ENCODE measurements around the gene ZWILCH. TPM values are rescaled to one million over a fixed set of nuclear protein-coding genes. Genes with fewer than 3 reads are reported as not detected.

ZWILCH gene
- total RNA-seq, 1 donor from 2014 or later, result 23.3 TPM

- Mint-ChIP-seq H3K4me3 (ENCODE audit: low read depth) (no peak overlapping the region), H3K27me3 (peaks cover 23% of the 10 kb centered on the region), H3K27ac (no peak overlapping the region), H3K36me3 (ENCODE audit: insufficient read depth) (no peaks in the 10 kb centered on the region), H3K4me1 (ENCODE audit: low read depth) (peaks cover 17% of the 10 kb centered on the region), H3K9me3 (ENCODE audit: low read depth) (no peaks in the 10 kb centered on the region)
- DNase-seq (ENCODE audit: low spot score, unreplicated experiment), result no peak
- TF ChIP-seq CTCF (IDR thresholded peaks at IDR 0.05; ENCODE audit: unreplicated experiment), result no peak
Measured at GRCh38 chr15:66595332-66595731, 90.2 kb downstream of the ZWILCH start.

DNA sequence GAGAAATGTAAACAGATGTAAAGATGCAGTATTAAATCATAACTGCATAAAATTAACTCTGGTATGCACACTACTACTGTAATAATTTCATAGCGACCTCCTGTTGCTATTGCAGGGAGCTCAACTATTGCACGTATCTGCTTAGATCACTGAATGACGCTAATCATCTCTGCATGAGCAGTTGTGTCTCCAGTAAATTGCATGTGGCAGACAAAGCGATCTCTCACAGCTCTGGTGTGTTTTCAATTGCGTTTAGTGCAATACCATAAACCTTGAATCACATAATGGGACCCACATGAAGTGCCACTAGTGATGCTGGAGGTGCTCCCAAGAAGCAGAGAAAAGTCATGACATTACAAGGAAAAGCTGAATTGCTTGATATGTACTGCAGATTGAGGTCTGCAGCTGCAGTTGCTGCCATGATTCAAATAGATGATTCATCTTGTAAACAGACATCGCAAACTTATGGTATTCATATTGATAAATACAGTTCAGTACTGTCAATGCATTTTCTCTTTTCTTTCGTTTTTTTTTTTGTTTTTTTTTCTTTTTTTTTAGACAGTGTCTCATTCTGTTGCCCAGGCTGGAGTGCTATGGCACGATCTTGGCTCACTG is 90.9 kb downstream of the ZWILCH start:
- H3K27ac Mint-ChIP-seq, result no peak overlapping the region
- H3K4me1 Mint-ChIP-seq (ENCODE audit: low read depth), result peaks cover 10% of the 10 kb centered on the region
- H3K27me3 Mint-ChIP-seq, result peaks cover 24% of the 10 kb centered on the region
- H3K4me3 Mint-ChIP-seq (ENCODE audit: low read depth), result no peak overlapping the region
- no peak for TF ChIP-seq CTCF (IDR thresholded peaks at IDR 0.05; ENCODE audit: unreplicated experiment)
- H3K36me3 Mint-ChIP-seq (ENCODE audit: insufficient read depth), result no peaks in the 10 kb centered on the region
- DNase-seq (ENCODE audit: low spot score, unreplicated experiment), result no peak
- no peaks in the 10 kb centered on the region for H3K9me3 Mint-ChIP-seq (ENCODE audit: low read depth)

- no peak overlapping the region for H3K4me3 Mint-ChIP-seq (ENCODE audit: low read depth)
Measured at GRCh38 chr15:66598095-66598815, 93.1 kb downstream of the ZWILCH start.

More at GRCh38 chr15:66598095-66598815, 93.1 kb downstream of the ZWILCH start:
- Mint-ChIP-seq H3K27ac (no peak overlapping the region), H3K4me1 (ENCODE audit: low read depth) (peaks cover under 1% of the 10 kb centered on the region), H3K36me3 (ENCODE audit: insufficient read depth) (no peaks in the 10 kb centered on the region), H3K27me3 (peaks cover 31% of the 10 kb centered on the region), H3K9me3 (ENCODE audit: low read depth) (no peaks in the 10 kb centered on the region)
- no peak for TF ChIP-seq CTCF (IDR thresholded peaks at IDR 0.05; ENCODE audit: unreplicated experiment)
- DNase-seq (ENCODE audit: low spot score, unreplicated experiment), result no peak

Small RNA genes within 50 kb of the gene (microRNA-seq; reads per million reads assigned to microRNA genes)
- not detected for gene MIR4512 (ENCODE audit: borderline number of aligned reads, unreplicated experiment)

Other genes starting within 250 kb of the ZWILCH start
- gene DIS3L, start 211.8 kb upstream of the ZWILCH start, total RNA-seq, result 51.1 and 53.7 TPM in 2 replicates
- 10.1 and 11.0 TPM in 2 replicates for gene TIPIN, start 148.6 kb upstream of the ZWILCH start, total RNA-seq
- 28.6 TPM in 2 replicates for gene MAP2K1, start 118.4 kb upstream of the ZWILCH start, total RNA-seq
- 25.2 and 25.9 TPM in 2 replicates for gene SNAPC5, start 7.6 kb upstream of the ZWILCH start, total RNA-seq
- 2,572 and 2,630 TPM in 2 replicates for gene RPL4, start 471 bp upstream of the ZWILCH start, total RNA-seq
- 1.5 and 1.8 TPM in 2 replicates for gene LCTL, start 60.7 kb downstream of the ZWILCH start, total RNA-seq
- 35.5 and 38.9 TPM in 2 replicates for gene SMAD6, start 196.9 kb downstream of the ZWILCH start, total RNA-seq

All from progenitor cell of endocrine pancreas (in vitro differentiated cells).